Measurements from ENCODE around the gene RNF213.
"Not testable (repeated sequence)": the region's sequence is repeated elsewhere in the genome, so short reads cannot be mapped to it uniquely, and the experiment has no call there.

RNF213 gene

DNA sequence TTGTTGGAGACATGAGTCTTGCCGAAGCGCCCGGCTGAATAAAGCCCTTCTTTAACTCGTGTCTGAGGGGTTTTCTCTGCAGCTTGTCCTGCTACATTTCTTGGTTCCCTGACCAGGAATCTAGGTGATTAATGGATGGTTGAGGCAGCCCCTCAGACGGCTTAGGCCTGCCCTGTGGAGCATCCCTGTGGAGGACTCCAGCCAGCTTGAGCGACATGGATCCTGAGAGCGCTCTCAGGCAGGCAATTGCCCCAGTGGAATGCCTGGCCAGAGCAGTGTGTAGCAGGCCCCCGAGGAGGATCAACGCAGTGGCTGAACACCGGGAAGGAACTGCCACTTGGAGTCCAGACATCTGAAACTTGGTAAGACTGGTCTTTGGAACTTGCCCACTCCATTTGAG, 137.0 kb downstream of the RNF213 start:
- no peak for DNase-seq

DNA sequence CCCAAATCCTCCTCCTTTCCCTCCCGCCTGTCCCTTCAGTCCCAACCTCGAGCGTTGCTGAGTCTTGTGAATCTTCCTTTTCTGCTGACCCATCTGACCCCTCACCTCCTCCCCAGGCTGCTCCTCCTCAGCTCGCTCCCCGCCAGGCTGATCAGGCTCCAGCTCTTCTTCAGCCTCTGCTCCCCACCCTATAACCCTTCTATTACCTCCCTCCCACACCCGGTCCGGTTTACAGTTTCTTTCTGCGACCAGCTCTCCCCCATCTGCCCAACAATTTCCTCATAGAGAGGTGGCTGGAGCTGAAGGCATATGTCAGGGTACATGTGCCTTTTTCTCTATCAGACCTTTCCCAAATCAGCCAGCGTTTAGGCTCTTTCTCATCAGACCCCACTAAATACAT, 140.4 kb downstream of the RNF213 start:
- DNase-seq: not testable (repeated sequence)

DNA sequence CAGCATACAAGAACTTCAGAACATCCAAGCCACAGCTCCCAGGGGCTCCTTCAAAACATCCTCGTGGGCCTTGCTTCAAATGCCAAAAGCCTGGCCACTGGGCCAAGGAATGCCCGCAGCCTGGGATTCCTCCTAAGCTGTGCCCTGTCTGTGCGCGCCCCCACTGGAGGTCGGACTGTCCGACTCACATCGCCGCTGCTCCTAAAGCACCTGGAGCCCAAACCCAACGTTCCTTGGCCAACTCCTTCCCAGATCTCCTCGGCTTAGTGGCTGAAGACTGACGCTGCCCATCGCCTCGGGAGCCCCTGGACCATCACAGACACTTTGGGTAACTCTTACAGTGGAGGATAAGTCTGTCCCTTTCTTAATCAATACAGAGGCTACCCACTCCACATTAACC, 141.4 kb downstream of the RNF213 start:
- DNase-seq: not testable (repeated sequence)

DNA sequence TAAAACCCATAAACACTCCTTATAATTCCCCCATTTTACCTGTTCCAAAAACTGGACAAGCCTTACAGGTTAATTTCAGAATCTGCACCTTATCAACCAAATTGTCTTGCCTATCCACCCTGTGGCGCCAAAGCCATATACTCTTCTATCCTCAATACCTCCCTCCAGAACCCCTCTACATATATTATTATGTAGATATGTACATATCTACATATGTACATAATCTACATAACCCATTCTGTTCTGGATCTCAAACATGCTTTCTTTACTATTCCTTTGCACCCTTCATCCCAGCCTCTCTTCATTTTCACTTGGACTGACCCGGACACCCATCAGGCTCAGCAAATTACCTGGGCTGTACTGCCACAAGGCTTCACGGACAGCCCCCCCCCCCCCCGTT, 142.3 kb downstream of the RNF213 start:
- DNase-seq: no peak

DNA sequence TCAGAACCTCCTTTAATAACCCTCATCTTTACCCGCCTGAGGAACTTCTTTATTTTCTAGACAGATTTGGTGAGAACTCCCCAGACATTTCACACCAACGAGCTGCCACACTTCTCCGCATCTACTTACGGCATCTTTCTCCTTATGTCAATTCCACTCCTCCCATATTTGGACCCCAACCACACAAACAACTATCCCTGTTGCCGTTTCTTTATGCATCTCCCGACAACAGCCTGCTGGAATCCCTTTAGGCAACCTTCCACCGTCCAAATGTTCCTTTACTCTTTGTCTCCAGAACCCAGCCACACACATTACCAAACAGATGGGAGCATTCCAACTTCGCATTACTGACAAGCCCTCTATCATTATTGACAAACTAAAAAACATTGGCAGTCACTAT, 145.5 kb downstream of the RNF213 start:
- no peak for DNase-seq

DNA sequence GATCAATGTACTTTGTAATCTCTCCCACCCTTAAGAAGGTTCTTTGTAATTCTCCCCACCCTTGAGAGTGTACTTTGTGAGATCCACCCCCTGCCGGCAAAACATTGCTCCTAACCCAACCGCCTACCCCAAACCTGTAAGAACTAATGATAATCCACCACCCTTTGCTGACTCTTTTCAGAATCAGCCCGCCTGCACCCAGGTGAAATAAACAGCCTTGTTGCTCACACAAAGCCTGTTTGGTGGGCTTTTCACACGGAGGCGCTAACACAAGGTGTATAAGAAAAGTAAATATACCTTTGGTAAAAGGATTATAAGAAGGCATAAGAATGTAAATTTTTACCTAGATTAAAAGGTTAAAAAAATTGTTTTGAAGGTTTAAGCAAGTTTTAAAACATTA, 147.3 kb downstream of the RNF213 start:
- not testable (repeated sequence) for DNase-seq

DNA sequence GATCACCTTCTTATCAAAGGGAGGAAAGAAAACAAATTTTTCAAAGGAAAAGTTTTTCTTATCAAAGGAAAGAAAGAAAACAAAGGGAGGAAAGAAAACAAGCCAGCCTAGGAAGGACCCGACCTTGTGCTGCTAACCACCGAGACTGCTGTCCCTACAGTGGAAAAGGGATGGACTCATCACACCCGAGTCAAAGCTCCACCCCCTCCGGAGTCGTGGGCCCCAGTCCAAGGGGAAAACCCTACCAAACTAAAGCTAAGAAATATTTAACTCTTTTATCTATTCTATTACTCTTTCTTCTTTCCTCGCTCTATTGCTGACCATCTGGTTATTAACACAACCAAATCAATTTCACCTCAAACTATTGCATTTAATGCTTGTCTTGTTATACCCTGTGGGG, 148.2 kb downstream of the RNF213 start:
- no peak for DNase-seq

DNA sequence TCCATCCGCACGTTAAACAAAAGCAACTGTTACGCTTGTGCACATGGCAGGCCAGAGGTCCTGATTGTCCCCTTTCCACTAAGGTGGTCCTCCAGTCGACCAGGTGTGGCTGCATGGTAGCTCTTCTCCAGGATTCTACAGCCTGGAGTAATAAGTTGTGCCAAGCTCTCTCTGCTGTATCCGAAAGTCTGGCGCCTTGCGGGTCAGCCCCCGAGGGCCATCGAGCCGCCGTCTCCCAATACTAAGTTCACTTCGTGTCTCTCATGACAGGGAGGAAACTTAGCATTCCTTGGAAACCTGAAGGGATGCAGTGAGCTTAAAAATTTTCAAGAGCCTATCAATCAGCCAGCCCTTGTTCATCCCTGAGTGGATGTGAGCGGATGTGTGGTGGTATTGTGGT, 149.0 kb downstream of the RNF213 start:
- no peak for DNase-seq

DNA sequence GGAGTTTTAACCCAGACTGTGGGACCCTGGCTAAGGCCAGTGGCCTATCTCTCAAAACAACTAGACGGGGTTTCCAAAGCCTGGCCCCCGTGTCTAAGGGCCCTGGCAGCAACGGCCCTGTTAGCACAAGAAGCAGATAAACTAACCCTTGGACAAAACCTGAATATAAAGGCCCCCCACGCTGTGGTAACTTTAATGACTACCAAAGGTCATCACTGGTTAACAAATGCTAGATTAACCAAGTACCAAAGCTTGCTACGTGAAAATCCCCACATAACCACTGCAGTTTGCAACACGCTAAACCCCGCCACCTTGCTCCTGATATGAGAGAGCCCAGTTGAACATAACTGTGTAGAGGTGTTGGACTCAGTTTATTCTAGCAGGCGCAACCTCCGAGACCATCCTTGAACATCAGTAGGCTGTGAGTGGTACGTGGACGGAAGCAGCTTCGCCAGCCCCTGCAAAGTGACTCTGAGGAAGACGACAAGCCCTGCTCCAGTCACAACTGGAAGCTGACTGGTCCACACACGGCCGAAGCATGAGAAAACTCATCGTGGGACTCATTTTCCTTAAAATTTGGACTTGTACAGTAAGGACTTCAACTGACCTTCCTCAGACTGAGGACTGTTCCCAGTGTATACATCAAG, 149.9 kb downstream of the RNF213 start:
- DNase-seq: not testable (repeated sequence)

DNA sequence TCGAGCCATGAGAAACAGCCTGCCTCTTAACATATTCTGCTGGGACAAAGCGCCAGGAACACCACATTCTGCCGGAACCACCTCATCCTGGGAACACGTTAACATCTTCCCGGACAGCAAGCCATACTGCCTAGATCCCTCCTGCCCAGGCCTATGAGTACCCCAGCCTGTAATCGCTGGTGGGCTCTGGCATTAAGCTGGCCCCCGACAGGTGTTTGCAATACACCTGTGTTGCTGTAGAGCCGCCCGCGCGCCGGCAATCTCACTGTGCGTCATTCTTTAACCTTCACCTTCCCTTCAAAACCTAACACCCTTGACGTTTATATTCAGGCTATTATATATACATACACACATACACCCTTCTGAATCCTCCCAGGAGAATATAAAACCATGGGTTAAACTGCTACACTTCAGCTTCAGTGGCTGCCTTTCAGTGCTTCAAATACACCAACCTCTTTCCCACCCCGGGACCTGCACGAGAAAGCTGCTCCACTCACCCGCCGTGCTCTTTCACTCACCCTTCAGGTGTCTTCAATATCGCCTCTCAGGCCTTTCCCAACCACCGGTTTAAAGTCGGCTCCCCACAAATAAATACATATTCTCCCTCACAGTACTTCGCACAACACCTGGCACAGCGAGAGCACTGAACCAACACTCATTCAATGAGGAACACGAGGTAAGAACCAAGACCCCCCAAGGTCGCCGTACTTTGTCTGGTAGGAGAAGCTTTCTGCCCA, 153.3 kb downstream of the RNF213 start:
- DNase-seq: no peak

DNA sequence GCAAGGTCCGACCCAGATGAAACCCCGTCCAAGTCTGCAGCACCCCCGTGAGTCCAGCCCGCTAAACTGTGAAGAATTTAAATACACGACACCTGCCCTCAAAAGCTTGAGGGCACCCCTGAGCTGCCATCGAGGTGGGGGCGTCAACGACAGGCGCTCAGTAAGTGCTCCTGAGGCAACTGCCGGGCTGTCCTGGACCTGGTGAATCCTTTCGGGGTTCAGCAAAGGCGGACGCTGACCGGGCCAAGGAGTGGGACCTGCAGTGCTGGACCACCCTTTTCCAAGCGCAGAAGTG, 153.8 kb downstream of the RNF213 start:
- no peak for DNase-seq

DNA sequence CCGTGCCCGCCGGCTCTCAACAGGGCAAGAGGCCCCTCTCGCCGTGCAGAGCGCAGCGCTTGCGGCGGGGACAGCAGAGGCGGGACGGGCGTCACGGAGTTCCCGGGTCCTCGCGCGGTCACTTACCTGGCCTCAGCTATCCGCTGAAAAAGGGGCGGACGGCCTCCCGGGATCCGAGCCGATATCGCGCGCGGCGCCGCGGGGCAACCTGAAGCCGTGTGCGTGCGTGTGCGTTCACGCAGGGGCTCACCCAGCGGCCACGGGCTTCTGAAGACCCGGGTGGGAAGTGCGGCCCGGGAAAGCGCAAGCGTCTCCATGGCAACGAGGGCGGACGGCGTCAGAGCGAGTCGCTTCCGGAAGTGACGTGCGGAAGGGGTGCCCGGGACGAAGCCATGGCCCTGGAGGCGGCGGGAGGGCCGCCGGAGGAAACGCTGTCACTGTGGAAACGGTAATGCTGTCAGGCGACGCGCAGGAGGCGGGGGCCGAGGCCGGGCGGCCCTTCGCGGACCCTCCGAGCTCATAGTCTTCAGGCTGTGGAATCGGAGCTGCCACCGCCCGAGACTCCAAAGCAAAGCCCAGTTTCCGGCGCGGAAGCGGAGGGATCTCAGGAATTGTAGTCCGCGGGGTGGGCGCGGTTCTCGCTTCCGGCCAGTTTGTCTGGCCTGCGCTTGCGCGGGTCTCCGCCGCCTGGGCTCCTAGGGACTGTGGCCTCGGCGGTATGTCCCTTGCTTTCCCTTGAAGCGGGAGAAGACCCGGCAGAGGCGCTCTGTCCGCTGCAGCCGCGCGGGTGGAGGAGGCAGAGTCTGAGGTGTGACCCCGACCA, 154.4 kb downstream of the RNF213 start, which contains the start of gene ENDOV:
TSS of gene ENDOV (plus strand) at position 365 of the 823 bp plus-strand sequence. CDS start at position 393, 28 bp downstream.
- peak; percentile 94 to 95 for DNase-seq

DNA sequence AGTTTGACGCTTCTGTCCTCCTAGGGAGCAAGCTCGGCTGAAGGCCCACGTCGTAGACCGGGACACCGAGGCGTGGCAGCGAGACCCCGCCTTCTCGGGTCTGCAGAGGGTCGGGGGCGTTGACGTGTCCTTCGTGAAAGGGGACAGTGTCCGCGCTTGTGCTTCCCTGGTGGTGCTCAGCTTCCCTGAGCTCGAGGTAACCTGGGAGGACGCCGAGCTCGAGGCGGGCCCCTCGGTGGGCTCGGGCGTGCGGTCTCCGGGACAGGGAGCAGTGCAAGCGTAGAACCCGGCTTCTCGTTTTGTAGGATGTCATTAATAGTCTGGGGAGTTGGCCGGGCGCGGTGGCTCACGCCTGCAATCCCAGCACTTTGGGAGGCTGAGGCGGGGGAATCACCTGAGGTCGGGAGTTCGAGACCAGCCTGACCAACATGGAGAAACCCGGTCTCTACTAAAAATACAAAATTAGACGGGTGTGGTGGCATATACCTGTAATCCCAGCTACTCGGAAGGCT, 155.0 kb downstream of the RNF213 start:
- DNase-seq: no peak

DNA sequence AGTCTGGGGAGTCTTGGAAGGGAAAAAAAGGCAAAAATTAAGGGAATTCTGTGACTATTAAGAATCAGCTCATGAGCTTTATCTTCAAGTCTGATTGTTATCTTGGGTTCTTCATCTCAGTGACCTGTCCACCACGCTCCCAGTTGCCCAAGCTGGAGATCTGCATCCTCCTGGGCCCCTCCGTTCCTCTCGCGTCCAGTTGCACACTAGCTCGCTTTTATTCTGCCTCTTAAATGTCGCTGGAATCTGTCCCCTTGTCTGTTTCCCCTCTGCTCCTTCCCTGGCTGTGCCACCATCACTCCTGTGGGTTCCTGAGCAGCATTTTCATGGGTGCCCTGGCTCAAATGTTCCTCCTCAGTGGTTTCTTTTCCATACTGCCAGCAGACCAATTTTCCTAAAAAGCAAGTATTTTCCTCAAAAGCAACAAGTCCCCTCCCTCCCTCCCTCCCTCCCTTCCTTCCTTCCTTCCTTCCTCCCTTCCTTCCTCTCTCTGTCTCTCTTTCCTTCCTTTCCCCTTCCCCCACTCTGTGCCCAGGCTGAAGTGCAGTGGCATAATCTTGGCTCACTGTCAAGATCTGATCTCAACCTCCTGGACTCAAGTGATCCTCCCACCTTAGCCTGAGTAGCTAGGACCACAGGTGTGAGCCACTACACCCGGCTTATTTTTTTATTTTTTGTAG, 155.7 kb downstream of the RNF213 start:
- DNase-seq: no peak

DNA sequence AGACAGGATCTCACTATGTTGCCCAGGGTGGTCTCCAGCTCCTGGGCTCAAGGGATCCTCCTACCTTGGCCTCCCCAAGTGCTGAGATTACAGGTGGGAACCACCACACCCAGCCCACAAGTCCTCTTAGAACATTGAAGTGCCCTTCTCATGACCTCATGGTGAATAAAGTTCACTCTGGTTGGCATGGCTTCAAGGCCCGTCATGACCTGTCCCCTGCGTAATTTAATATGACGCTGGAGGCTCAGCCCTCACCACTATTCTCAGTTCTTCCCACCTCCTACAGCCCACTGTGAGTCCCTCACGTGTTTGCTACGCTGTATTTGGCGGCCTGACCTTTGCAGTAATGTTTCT, 156.3 kb downstream of the RNF213 start:
- no peak for DNase-seq

DNA sequence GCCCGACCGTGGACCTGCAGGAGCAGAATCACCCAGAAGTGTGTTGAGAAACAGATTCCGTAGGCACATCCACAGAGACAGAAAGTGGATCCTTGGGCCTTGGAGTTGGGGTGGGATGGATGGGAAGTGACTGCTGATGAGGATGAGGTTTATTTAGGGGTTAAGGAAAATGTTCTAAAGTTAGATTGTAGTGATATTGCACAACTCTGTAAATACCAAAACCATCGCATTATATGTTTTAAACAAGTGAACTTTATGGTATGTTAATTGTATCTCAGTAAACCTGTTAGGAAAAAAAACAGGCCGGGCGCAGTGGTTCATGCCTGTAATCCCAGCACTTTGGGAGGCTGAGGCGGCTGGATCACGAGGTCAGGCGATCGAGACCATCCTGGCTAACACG, 157.9 kb downstream of the RNF213 start:
- no peak for DNase-seq

DNA sequence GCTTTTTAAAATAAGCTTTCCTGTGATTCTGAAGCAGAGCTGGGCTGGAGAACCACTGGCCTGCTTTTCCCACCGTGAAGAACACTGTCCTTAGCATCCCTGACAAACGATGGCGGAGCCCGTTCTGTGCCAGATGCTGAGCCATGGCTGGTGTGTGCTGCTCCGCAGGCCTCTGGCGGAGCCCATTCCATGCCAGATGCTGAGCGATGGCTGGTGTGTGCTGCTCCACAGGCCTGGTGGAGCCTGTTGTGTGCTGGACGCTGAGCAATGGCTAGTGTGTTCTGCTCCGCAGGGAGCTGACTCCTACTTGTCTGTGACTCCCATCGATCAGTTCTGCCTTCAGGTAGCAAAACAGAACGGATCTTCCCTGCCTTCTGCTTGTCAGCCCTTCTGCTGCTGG, 158.6 kb downstream of the RNF213 start:
- no peak for DNase-seq

DNA sequence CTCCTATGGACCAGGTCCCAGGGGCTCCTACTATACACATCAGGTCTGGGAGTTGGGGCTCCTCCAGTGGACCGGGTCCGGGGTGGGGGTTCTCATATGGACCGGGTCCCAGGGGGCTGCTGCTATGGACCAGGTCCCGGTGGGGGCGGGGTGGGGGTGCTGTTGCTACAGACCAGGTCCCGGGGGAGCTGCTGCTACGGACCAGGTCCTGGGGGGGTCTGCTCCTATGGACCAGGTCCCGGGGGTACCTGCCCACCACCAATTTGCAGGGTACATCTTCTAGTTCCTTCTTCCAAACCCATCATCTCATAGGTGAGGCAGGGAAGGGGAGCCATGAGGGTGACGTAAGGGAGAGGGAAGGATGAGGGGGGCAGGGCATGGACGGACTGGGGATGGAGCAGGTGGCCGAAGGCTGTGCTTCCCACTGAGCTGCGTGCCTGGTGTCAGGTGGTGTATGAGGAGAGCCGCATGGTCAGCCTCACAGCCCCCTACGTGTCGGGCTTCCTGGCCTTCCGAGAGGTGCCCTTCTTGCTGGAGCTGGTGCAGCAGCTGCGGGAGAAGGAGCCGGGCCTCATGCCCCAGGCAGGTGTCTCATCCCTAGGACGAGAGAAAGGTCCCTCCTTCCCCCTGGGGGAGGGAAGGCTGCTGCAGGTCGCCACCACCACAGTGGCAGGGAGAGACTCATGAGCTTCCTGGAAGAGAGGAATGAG, 160.9 kb downstream of the RNF213 start:
- DNase-seq: no peak

DNA sequence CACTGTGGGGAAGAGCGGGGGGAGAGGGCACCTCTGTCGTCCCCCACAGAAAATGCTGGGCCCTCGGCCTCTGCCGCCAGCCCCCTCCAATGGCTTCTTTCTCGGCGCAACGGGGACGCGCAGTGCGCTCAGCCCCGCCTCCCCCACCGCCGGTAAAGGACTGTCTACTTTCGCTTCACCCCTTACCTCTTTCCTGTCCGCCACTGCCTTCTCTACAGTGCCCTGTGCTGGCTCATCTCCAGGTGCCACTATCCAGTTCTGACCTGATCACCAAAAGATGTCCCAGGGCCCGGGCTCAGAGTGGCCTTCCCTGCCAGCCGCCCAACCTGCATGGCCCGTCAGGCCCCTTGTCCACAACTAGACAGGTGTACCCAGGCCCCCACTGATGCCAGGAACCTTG, 161.6 kb downstream of the RNF213 start:
- DNase-seq: no peak

DNA sequence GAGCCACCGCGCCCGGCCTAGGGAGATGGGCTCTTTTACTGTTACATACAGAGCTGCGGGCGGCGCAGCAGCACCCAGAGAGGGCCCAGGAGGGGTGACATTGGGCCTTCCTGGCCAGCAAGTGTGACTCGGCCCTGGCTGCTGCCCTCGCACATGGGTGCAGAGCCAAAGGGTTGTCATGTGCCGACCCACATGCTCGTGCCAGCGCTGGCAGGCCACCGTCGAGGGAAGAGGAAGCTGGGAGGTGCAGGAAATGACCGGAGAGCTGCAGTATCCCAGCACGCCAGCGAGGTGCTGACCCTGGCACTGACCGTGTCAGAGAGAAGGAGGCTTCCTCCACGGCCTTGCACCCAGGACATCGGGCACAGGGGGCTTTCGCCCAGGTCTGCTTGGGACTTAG, 162.3 kb downstream of the RNF213 start:
- no peak for DNase-seq

DNA sequence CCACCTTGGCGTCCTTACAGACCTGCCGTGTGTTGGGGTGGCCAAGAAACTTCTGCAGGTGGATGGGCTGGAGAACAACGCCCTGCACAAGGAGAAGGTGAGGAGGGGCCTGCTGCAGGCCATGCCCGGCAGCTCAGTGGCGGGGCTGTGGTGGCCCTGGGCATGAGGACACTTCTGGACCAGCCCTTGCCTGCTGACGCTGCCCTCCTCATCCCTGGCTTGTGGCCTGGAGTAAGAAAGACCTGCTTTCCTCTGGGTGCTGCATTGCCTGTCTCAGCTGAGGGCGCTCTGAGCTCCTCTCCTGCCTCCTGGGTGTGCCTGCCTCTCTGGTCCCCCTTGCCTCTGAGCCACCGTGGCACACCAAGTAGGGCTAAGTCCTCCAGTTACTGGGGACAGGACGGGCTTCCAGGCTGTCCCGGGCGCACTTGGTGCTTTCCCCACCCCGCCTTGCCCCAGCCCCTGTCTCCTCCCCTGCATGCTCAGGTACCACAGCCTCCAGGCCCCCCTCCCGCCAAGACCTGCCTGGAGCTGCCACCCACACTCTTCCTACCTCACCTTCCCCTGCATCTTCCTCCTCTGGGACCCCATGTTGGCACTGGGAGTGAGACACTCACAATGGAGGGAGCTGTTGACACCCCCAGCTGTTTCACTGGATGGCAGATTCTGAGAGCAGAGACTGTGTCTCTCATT, 163.0 kb downstream of the RNF213 start:
- DNase-seq: no peak

DNA sequence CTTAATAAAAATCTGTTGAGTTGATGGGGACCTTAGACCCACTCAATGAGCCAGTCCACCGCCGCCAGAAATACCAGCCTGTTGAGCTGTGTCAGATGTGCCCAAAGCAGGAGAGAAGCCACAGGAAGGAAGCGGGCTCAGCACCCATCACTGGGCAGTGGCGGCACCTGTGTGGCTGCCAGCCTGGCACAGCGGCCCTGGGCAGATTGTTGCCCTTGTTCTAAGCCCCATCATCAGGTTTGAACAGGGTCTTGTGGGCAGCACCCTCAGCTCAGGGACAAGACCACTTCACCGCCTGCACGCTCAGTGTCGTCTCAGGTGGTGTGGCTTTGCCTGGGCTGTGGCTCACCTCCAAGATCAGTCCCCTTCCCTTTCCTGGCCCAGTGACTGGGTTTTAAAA, 163.6 kb downstream of the RNF213 start:
- DNase-seq: no peak
